ENCODE data around the gene MBD2. TPM values are rescaled to one million over a fixed set of nuclear protein-coding genes. Genes with fewer than 3 reads are reported as not detected.
"Not testable (repeated sequence)": the region's sequence is repeated elsewhere in the genome, so short reads cannot be mapped to it uniquely, and the experiment has no call there.

MBD2 gene
- polyA plus RNA-seq, 4 donors = 111 to 137 (median 132) TPM

- DNase-seq (ENCODE audit: low read depth in 4 of 4, low spot score in 3 of 4) = no peak
These were observed 69.1 kb downstream of the MBD2 start for GRCh38 chr18:54155412-54155811.

GRCh38 chr18:54154231-54154630 lies 70.2 kb downstream of the MBD2 start:
- DNase-seq (ENCODE audit: low read depth in 4 of 4, low spot score in 3 of 4) = no peak

GRCh38 chr18:54151376-54151775 lies 73.1 kb downstream of the MBD2 start:
- DNase-seq (ENCODE audit: low read depth in 4 of 4, low spot score in 3 of 4) = no peak

GRCh38 chr18:54150226-54150625 lies 74.2 kb downstream of the MBD2 start:
- DNase-seq (ENCODE audit: low read depth in 4 of 4, low spot score in 3 of 4) = no peak

GRCh38 chr18:54149078-54149697 lies 75.3 kb downstream of the MBD2 start:
- no peak for DNase-seq (ENCODE audit: low read depth in 4 of 4, low spot score in 3 of 4)

GRCh38 chr18:54148678-54149077 lies 75.8 kb downstream of the MBD2 start:
- DNase-seq (ENCODE audit: low read depth in 4 of 4, low spot score in 3 of 4) = no peak

GRCh38 chr18:54148151-54148550 lies 76.3 kb downstream of the MBD2 start:
- DNase-seq (ENCODE audit: low read depth in 4 of 4, low spot score in 3 of 4) = no peak

- no peak for DNase-seq (ENCODE audit: low read depth in 4 of 4, low spot score in 3 of 4)
These were observed 77.0 kb downstream of the MBD2 start for GRCh38 chr18:54147439-54147838.

- DNase-seq (ENCODE audit: low read depth in 4 of 4, low spot score in 3 of 4) = no peak
These were observed 83.3 kb downstream of the MBD2 start for GRCh38 chr18:54141041-54141608.

- DNase-seq (ENCODE audit: low read depth in 4 of 4, low spot score in 3 of 4) = no peak
These were observed 83.8 kb downstream of the MBD2 start for GRCh38 chr18:54140641-54141040.

GRCh38 chr18:54135216-54135615 lies 89.3 kb downstream of the MBD2 start:
- peak in 1 of 4 donors; percentile 36 for DNase-seq (ENCODE audit: low read depth in 4 of 4, low spot score in 3 of 4)

GRCh38 chr18:54134053-54134452 lies 90.4 kb downstream of the MBD2 start:
- no peak for DNase-seq (ENCODE audit: low read depth in 4 of 4, low spot score in 3 of 4)

GRCh38 chr18:54130631-54131030 lies 93.8 kb downstream of the MBD2 start:
- DNase-seq (ENCODE audit: low read depth in 4 of 4, low spot score in 3 of 4) = no peak

- no peak for DNase-seq (ENCODE audit: low read depth in 4 of 4, low spot score in 3 of 4)
These were observed 94.3 kb downstream of the MBD2 start for GRCh38 chr18:54130177-54130576.

GRCh38 chr18:54129448-54130067 lies 94.9 kb downstream of the MBD2 start:
- no peak for DNase-seq (ENCODE audit: low read depth in 4 of 4, low spot score in 3 of 4)

- peak in 2 of 4 donors; percentile 34 to 53 for DNase-seq (ENCODE audit: low read depth in 4 of 4, low spot score in 3 of 4)
These were observed 96.6 kb downstream of the MBD2 start for GRCh38 chr18:54127759-54128378.

GRCh38 chr18:54125429-54125828 lies 99.0 kb downstream of the MBD2 start:
- DNase-seq (ENCODE audit: low read depth in 4 of 4, low spot score in 3 of 4) = no peak

- not testable (repeated sequence) for DNase-seq (ENCODE audit: low read depth in 4 of 4, low spot score in 3 of 4)
These were observed 100.6 kb downstream of the MBD2 start for GRCh38 chr18:54123720-54124440.

GRCh38 chr18:54119524-54120019 lies 104.9 kb downstream of the MBD2 start:
- DNase-seq (ENCODE audit: low read depth in 4 of 4, low spot score in 3 of 4) = peak in 3 of 4 donors; percentile 38 to 56 (median 51)

GRCh38 chr18:54117853-54118773 lies 106.4 kb downstream of the MBD2 start:
- DNase-seq (ENCODE audit: low read depth in 4 of 4, low spot score in 3 of 4) = no peak

Measured in right renal pelvis (tissue), 4 donors.